Stomach (tissue), 4 donors: ENCODE data around the gene TMEM87B.

Source experiments
- CTCF ChIP-seq, 7 experiments: fragments of 450-650 bp in 4 of 7; fragments of 200-600 bp in 3 of 7; sonication (generic) in 3 of 7; IDR thresholded peaks; one replicate each; pipeline ENCODE4 v1.5.1; 2016 to 2019; ENCODE audit warnings: antibody characterized with exemption in 7 of 7, control low read depth in 2 of 7, mild to moderate bottlenecking in 1 of 7
- POLR2A ChIP-seq, 4 donors: fragments of 450-650 bp; IDR thresholded peaks; one replicate each; pipeline ENCODE4 v1.6.1; 2016; ENCODE audit warnings: antibody characterized with exemption in 4 of 4, control low read depth in 2 of 4, mild to moderate bottlenecking in 1 of 4, moderate library complexity in 1 of 4

GRCh38 chr2:112085375-112085730, 30.3 kb downstream of the TMEM87B start:
- no peak for TF ChIP-seq POLR2A (IDR thresholded peaks at IDR 0.05)
- TF ChIP-seq CTCF (IDR thresholded peaks at IDR 0.05) = no peak
